HG02852 (cell line): Measurements from ENCODE around the gene ARHGEF35.
"Not testable (repeated sequence)": the region's sequence is repeated elsewhere in the genome, so short reads cannot be mapped to it uniquely, and the experiment has no call there.

Experiments
- ATAC-seq: cut with Tn5 transposase; IDR thresholded peaks from one replicate; pipeline ENCODE4 v1.9.1; 2021; ENCODE audit warnings: mild to moderate bottlenecking, moderate library complexity; ENCODE audit not compliant: unreplicated experiment

Gene ARHGEF35

GRCh38 chr7:144179165-144179479 lies 16.5 kb downstream of the ARHGEF35 start:
- ATAC-seq = peak; percentile 34

- ATAC-seq = peak; percentile 98
These were observed 17.1 kb downstream of the ARHGEF35 start for GRCh38 chr7:144178380-144179164.

- no peak for ATAC-seq
These were observed 21.0 kb downstream of the ARHGEF35 start for GRCh38 chr7:144174613-144175012.

- not testable (repeated sequence) for ATAC-seq
These were observed 23.9 kb downstream of the ARHGEF35 start for GRCh38 chr7:144171594-144172350.

- ATAC-seq = no peak
These were observed 30.8 kb downstream of the ARHGEF35 start for GRCh38 chr7:144164784-144165183.

GRCh38 chr7:144158861-144159260 lies 36.8 kb downstream of the ARHGEF35 start:
- ATAC-seq = no peak

GRCh38 chr7:144148224-144148827 lies 47.3 kb downstream of the ARHGEF35 start:
- ATAC-seq = no peak

- no peak for ATAC-seq
These were observed 51.2 kb downstream of the ARHGEF35 start for GRCh38 chr7:144144426-144144825.

GRCh38 chr7:144142187-144142586 lies 53.4 kb downstream of the ARHGEF35 start:
- ATAC-seq = no peak

- no peak for ATAC-seq
These were observed 58.1 kb downstream of the ARHGEF35 start for GRCh38 chr7:144137501-144137900.
